Pancreas (tissue), 10 donors: Measurements from ENCODE around the gene RIMBP2. TPM values are rescaled to one million over a fixed set of nuclear protein-coding genes. Genes with fewer than 3 reads are reported as not detected.

Source experiments
- ATAC-seq, 4 donors: fragments of 200-7000 bp; cut with Tn5 transposase; one replicate each; pipeline versions ENCODE4 v1.8.0 to v1.9.1; 2020; ENCODE audit warnings: mild to moderate bottlenecking in 4 of 4, moderate library complexity in 4 of 4
- DNase-seq, 6 donors: peaks; one replicate each; pipeline ENCODE4 v3.0.0-alpha.2; 2020
- FAIRE-seq: peaks from 2 replicates; lab custom pipeline; 2012; peaks lifted over from hg19 to GRCh38; lab: Jason Lieb, UNC
- H3K27ac ChIP-seq, 4 donors: fragments of 200-600 bp; sonication (generic); 1 replicate in 3 of 4; 2 replicates in 1 of 4; pipeline versions ENCODE4 v1.5.0 to v1.8.0; 2020
- H3K27me3 ChIP-seq, 4 donors: fragments of 200-600 bp; one replicate each; pipeline ENCODE4 v1.8.0; 2021
- H3K36me3 ChIP-seq, 3 donors: fragments of 200-600 bp; sonication (generic) in 1 of 3; one replicate each; pipeline versions ENCODE4 v1.5.0 to v1.8.0; 2020 to 2021
- H3K4me1 ChIP-seq, 3 donors: fragments of 200-600 bp; one replicate each; pipeline ENCODE4 v1.8.0; 2021
- H3K4me3 ChIP-seq, 4 donors: fragments of 200-600 bp; sonication (generic) in 2 of 4; one replicate each; pipeline versions ENCODE4 v1.5.0 to v1.8.0; 2020 to 2021
- H3K9me3 ChIP-seq, 4 donors: fragments of 200-600 bp; one replicate each; pipeline ENCODE4 v1.8.0; 2021
- CTCF ChIP-seq, 4 donors: fragments of 200-600 bp; sonication (generic) in 3 of 4; IDR thresholded peaks; one replicate each; pipeline versions ENCODE4 v1.5.0 to v1.8.0; 2021; ENCODE audit warnings: antibody characterized with exemption in 4 of 4
- WGBS, 2 donors: extraction: QIAGEN DNeasy Blood & Tissue Kit; methylation state at CpG; one replicate each; pipeline ENCODE4 v1.1.7; 2013; 5-methylcytosine and 5-hydroxymethylcytosine counted together
- intact Hi-C, 3 donors: fragments of 100-400 bp; cut with DNase I; formaldehyde crosslinking; loops; one replicate each; pipeline versions ENCODE4 v1.11.1 to v1.14.2; 2022
- polyA plus RNA-seq, 2 donors: library from polyadenylated mRNA; stranded (reverse); fragments of 200-250 nt; gene quantifications; one replicate each; pipeline ENCODE4 v1.2.3, GENCODE V29; 2013
- total RNA-seq, 6 donors: library from RNA; stranded (reverse); fragmentation: NEBNext Ultra II Directional in 4 of 6; extraction: Animal tissue kit (Norgen Biotek cat#: 25700) in 4 of 6; gene quantifications; one replicate each; pipeline versions ENCODE4 v1.2.1 to v1.2.4, GENCODE V29; 2021 to 2023
- donor health status: healthy with polysubstance abuse.
- donor health status: DM: no; HTN: no; CAD: no; lungs with moderate emphysema.
- donor health status: DM: no; HTN: no; CAD: no.
- donor health status: control.
- donor health status: control.
- donor health status: Bipolar disorder and iron deficiency.
- donor health status: DM: yes; HTN: yes; CAD: no.
- donor health status: DM: no; HTN: no; CAD: no.
- donor health status: DM: no; HTN: no; CAD: no.
- donor health status: DM: yes; HTN: yes; CAD: no.

RIMBP2 gene
- total and polyA plus RNA-seq, 8 donors = 1.6 to 14.9 (median 3.9) TPM

GRCh38 chr12:130658145-130658911 is 57.8 kb downstream of the RIMBP2 start:
- FAIRE-seq (no peak), ATAC-seq (no peak), DNase-seq (no peak)
- H3K9me3 ChIP-seq = no peaks in the 10 kb centered on the region
- H3K4me1 ChIP-seq = no peaks in the 10 kb centered on the region
- H3K4me3 ChIP-seq = no peak overlapping the region
- intact Hi-C loops = no loop called here
- 47 to 50% methylated on average over 26 of the region's 26 CpGs for WGBS, 2 donors
- no peaks in the 10 kb centered on the region for H3K27me3 ChIP-seq
- no peak overlapping the region for H3K27ac ChIP-seq
- no peak for TF ChIP-seq CTCF (IDR thresholded peaks at IDR 0.05)
- no peaks in the 10 kb centered on the region for H3K36me3 ChIP-seq

- intact Hi-C loops = no loop called here
- no peak for FAIRE-seq
- H3K27ac ChIP-seq = no peak overlapping the region
- no peak for TF ChIP-seq CTCF (IDR thresholded peaks at IDR 0.05)
- no peaks in the 10 kb centered on the region for H3K4me1 ChIP-seq
- no peaks in the 10 kb centered on the region for H3K36me3 ChIP-seq
- ATAC-seq = no peak
- WGBS, 2 donors = 76 to 89% methylated on average over 8 of the region's 8 CpGs
- DNase-seq = no peak
- no peaks in the 10 kb centered on the region for H3K9me3 ChIP-seq
- no peaks in the 10 kb centered on the region for H3K27me3 ChIP-seq
- H3K4me3 ChIP-seq = no peak overlapping the region
These were observed 59.7 kb downstream of the RIMBP2 start for GRCh38 chr12:130656411-130656810.

GRCh38 chr12:130655881-130656280 is 60.2 kb downstream of the RIMBP2 start:
- no peaks in the 10 kb centered on the region for H3K36me3 ChIP-seq
- FAIRE-seq = no peak
- H3K9me3 ChIP-seq = no peaks in the 10 kb centered on the region
- intact Hi-C loops = no loop called here
- no peaks in the 10 kb centered on the region for H3K4me1 ChIP-seq
- TF ChIP-seq CTCF (IDR thresholded peaks at IDR 0.05) = no peak
- H3K4me3 ChIP-seq = no peak overlapping the region
- no peak for DNase-seq
- WGBS, 2 donors = 76 to 82% methylated on average over 9 of the region's 9 CpGs
- no peak overlapping the region for H3K27ac ChIP-seq
- no peak for ATAC-seq
- no peaks in the 10 kb centered on the region for H3K27me3 ChIP-seq

- H3K4me3 ChIP-seq = no peak overlapping the region
- DNase-seq (no peak), FAIRE-seq (no peak), ATAC-seq (no peak)
- intact Hi-C loops = no loop called here
- H3K27me3 ChIP-seq = no peaks in the 10 kb centered on the region
- WGBS, 2 donors = 71% methylated on average over 4 of the region's 4 CpGs
- H3K4me1 ChIP-seq = no peaks in the 10 kb centered on the region
- H3K27ac ChIP-seq = no peak overlapping the region
- no peaks in the 10 kb centered on the region for H3K9me3 ChIP-seq
- no peaks in the 10 kb centered on the region for H3K36me3 ChIP-seq
- no peak for TF ChIP-seq CTCF (IDR thresholded peaks at IDR 0.05)
These were observed 61.1 kb downstream of the RIMBP2 start for GRCh38 chr12:130655010-130655409.
